ENCODE data around the gene CRTC2. TPM values are rescaled to one million over a fixed set of nuclear protein-coding genes. Genes with fewer than 3 reads are reported as not detected.

Gene CRTC2
- total RNA-seq, 4 donors from 2014 or later, result 17.7 to 95.5 (median 18.0) TPM

GRCh38 chr1:153968000-153968363 lies 9.6 kb upstream of the CRTC2 start:
- TF ChIP-seq, protein P1, sequence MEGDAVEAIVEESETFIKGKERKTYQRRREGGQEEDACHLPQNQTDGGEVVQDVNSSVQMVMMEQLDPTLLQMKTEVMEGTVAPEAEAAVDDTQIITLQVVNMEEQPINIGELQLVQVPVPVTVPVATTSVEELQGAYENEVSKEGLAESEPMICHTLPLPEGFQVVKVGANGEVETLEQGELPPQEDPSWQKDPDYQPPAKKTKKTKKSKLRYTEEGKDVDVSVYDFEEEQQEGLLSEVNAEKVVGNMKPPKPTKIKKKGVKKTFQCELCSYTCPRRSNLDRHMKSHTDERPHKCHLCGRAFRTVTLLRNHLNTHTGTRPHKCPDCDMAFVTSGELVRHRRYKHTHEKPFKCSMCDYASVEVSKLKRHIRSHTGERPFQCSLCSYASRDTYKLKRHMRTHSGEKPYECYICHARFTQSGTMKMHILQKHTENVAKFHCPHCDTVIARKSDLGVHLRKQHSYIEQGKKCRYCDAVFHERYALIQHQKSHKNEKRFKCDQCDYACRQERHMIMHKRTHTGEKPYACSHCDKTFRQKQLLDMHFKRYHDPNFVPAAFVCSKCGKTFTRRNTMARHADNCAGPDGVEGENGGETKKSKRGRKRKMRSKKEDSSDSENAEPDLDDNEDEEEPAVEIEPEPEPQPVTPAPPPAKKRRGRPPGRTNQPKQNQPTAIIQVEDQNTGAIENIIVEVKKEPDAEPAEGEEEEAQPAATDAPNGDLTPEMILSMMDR (IDR thresholded peaks at IDR 0.05; ENCODE audit: low read depth), result no peak

- TF ChIP-seq, protein P1 (IDR thresholded peaks at IDR 0.05; ENCODE audit: low read depth), result no peak
These were observed 8.9 kb upstream of the CRTC2 start, which contains the start of gene CREB3L4 for GRCh38 chr1:153967107-153967999. Gene CREB3L4 (plus strand): TSS chr1:153967902. CDS start chr1:153968526, 624 bp downstream.

DNA sequence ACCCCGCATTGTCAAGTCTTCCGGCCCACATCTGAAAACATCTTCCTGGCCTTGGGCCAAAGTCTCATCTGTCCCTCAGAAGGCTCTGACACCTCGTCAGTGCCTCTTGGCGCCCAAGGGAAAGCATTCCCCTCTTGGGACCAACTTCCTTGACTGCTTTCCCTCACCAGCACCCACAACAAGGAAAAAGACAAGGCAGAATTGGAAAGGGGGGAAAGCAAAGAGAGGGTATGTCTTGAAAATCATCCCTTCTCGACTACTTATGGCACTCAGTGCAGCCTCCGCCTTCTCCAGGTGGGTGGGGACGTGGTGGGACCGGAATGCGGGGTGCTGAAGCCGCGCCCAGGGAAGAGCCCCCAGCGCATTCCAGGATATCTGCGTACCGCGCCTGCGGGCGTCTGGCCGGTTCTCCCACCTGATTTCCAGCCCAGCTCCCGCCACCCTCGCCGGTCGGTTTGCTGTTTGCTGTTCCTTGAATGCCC lies 5.5 kb upstream of the CRTC2 start:
- TF ChIP-seq, protein P1 (IDR thresholded peaks at IDR 0.05; ENCODE audit: low read depth), result no peak

DNA sequence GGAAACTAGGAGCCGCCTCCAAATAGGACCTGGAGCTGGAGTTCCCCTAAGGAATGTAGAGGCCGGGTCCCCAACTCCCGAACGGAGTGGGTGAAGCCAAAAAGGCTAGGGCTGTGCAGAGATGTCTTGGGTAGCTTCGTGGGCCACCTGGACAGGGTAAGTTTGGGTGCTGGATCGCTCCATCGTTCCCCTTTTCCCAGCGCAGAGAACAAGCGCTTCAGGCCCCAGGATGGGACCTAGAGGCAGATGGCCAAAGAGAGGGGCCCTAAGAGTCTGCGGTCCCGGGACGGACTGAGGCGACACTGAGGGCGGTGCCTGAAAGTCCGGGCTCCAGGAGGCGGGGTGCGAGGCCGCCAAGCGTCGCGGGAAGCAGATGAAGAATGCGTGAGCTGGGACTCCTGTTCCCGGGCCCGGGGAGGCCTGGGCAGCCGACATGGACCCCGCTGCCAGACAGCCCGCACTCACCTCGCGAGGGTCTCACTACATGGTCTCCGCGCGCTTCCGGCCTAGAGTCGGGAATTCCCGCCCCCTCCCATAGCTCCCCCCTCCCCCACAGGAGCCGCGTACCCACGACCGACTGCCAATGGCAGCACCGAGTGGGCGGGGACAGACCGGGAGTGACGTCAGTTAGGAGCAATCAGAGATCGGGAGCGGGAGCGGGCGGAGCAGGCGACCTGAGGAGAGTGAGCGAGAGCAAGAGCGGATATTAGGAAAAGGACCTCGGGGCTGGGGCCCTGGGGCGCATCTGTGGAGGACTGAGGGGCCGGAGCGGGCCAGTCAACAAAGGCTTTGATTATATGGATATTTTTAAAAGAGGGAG lies 4.8 kb upstream of the CRTC2 start, which contains the start of gene SLC39A1:
TSS of gene SLC39A1 (minus strand) at position 508 of the 820 bp plus-strand sequence. CDS start 822 bp downstream, outside the sequence.
- TF ChIP-seq, protein P1 (IDR thresholded peaks at IDR 0.05; ENCODE audit: low read depth), result no peak

GRCh38 chr1:153962088-153963029 lies 3.9 kb upstream of the CRTC2 start:
- TF ChIP-seq, protein P1 (IDR thresholded peaks at IDR 0.05; ENCODE audit: low read depth), result no peak

GRCh38 chr1:153961421-153961820 lies 3.0 kb upstream of the CRTC2 start:
- TF ChIP-seq, protein P1 (IDR thresholded peaks at IDR 0.05; ENCODE audit: low read depth), result no peak

All from subcutaneous adipose tissue (tissue), 4 donors.